Measurements from ENCODE around the gene LAGE3.

The LAGE3 gene

GRCh38 chrX:154486396-154487207 lies 7.5 kb upstream of the LAGE3 start, which contains the start of gene UBL4A:
Gene UBL4A (minus strand): TSS chrX:154486615. CDS start chrX:154486584, 31 bp downstream.
- Histone ChIP-seq H3K27ac (ENCODE audit: extremely low read depth, low read depth, low read length) (peak within 1 kb of the TSS; percentile 94; the same call in 1 of the 2 replicates), H3K9me3 (ENCODE audit: control insufficient read depth, insufficient read depth, low read depth, low read length) (no peaks in the 10 kb centered on the region; the same call in 1 of the 2 replicates), H3K36me3 (ENCODE audit: control insufficient read depth in 2 of 2, insufficient read depth in 1 of 2, low read length in 2 of 2) (peaks cover 0 to 38% of the 10 kb centered on the region in 2 experiments; a peak in 1 of 3 replicates), H3K4me1 (ENCODE audit: control insufficient read depth, insufficient read depth, low read length) (no peaks in the 10 kb centered on the region; the same call in 1 of the 2 replicates), H3K4me3 (ENCODE audit: low read depth, low read length) (peak within 1 kb of the TSS; percentile 55)
- ChIA-PET CTCF (interaction anchor here (0.6 to 2.1 kb wide), 6 partner anchors 9 to 732 kb away, joined by 3 to 6 read pairs (median 4); no protein-coding TSS in a partner anchor), POLR2A (interaction anchor here (0.7 to 3.1 kb wide), 12 partner anchors 8 to 116 kb away, joined by 3 to 10 read pairs (median 4); partner anchors contain the start of genes FAM3A, LAGE3, PLXNA3 and RPL10)
- TF ChIP-seq, protein P1, sequence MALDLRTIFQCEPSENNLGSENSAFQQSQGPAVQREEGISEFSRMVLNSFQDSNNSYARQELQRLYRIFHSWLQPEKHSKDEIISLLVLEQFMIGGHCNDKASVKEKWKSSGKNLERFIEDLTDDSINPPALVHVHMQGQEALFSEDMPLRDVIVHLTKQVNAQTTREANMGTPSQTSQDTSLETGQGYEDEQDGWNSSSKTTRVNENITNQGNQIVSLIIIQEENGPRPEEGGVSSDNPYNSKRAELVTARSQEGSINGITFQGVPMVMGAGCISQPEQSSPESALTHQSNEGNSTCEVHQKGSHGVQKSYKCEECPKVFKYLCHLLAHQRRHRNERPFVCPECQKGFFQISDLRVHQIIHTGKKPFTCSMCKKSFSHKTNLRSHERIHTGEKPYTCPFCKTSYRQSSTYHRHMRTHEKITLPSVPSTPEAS (tag by site-specific recombination; IDR thresholded peaks at IDR 0.05), result no peak
- peak; percentile 99 for TF ChIP-seq ZFHX2 (tag by site-specific recombination; conservative IDR thresholded peaks at IDR 0.05)
- TF ChIP-seq ZNF600 (tag by site-specific recombination; IDR thresholded peaks at IDR 0.05), result peak; percentile 40; the same call in 1 of the 2 replicates
- TF ChIP-seq BCL11B (tag by site-specific recombination; IDR thresholded peaks at IDR 0.05; ENCODE audit: low read depth), result peak; percentile 31; the same call in 1 of the 2 replicates
- 0 out of 2 replicates have a peak, but pooled peaks have one; percentile 9 for TF ChIP-seq ZBTB8A (tag by site-specific recombination; IDR thresholded peaks at IDR 0.05)
- TF ChIP-seq ZBTB20 (tag by site-specific recombination; IDR thresholded peaks at IDR 0.05), result peak; percentile 24; the same call in 1 of the 2 replicates
- peak; percentile 79 for TF ChIP-seq SP3 (tag by site-specific recombination; IDR thresholded peaks at IDR 0.05)
- TF ChIP-seq KLF17 (tag by site-specific recombination; IDR thresholded peaks at IDR 0.05), result peak; percentile 83
- peak; percentile 60; the same call in 1 of the 2 replicates for TF ChIP-seq KLF16 (tag by site-specific recombination; IDR thresholded peaks at IDR 0.05)
- no peak for TF ChIP-seq ZNF707 (tag by site-specific recombination; IDR thresholded peaks at IDR 0.05)
- peak; percentile 36; the same call in 1 of the 2 replicates for TF ChIP-seq ZNF76 (tag by site-specific recombination; IDR thresholded peaks at IDR 0.05; ENCODE audit: borderline replicate concordance, low read depth)
- 0 out of 2 replicates have a peak, but pooled peaks have one; percentile 29 for TF ChIP-seq ZFP69B (tag by site-specific recombination; IDR thresholded peaks at IDR 0.05)
- TF ChIP-seq ZSCAN23 (tag by site-specific recombination; IDR thresholded peaks at IDR 0.05), result no peak
- peak; percentile 91 for TF ChIP-seq ZNF398 (tag by site-specific recombination; IDR thresholded peaks at IDR 0.05)
- TF ChIP-seq ZIC2 (tag by site-specific recombination; IDR thresholded peaks at IDR 0.05), result peak; percentile 71
- TF ChIP-seq ZEB2 (tag by site-specific recombination; IDR thresholded peaks at IDR 0.05), result peak; percentile 68
- peak; percentile 68 for TF ChIP-seq ZNF335 (tag by site-specific recombination; conservative IDR thresholded peaks at IDR 0.05)
- peak; percentile 84 for TF ChIP-seq KLF8 (tag by site-specific recombination; IDR thresholded peaks at IDR 0.05)
- no peak for TF ChIP-seq ZSCAN30 (tag by site-specific recombination; IDR thresholded peaks at IDR 0.05)
- TF ChIP-seq WT1 (tag by site-specific recombination; IDR thresholded peaks at IDR 0.05), result peak; percentile 67; the same call in 1 of the 2 replicates
- peak; percentile 96 for TF ChIP-seq GLIS1 (tag by site-specific recombination; IDR thresholded peaks at IDR 0.05)
- peak; percentile 78 for TF ChIP-seq SP2 (tag by site-specific recombination; IDR thresholded peaks at IDR 0.05)
- TF ChIP-seq ZNF423 (tag by site-specific recombination; IDR thresholded peaks at IDR 0.05), result peak; percentile 45; the same call in 1 of the 2 replicates
- TF ChIP-seq ZBTB7A (tag by site-specific recombination; IDR thresholded peaks at IDR 0.05; ENCODE audit: low read depth), result 0 out of 2 replicates have a peak, but pooled peaks have one; percentile 20
- no peak for TF ChIP-seq HOXD13 (CRISPR knock-in tag; IDR thresholded peaks at IDR 0.05; ENCODE audit: borderline replicate concordance)
- TF ChIP-seq PRDM10 (tag by site-specific recombination; IDR thresholded peaks at IDR 0.05), result peak; percentile 96

Measured in HEK293 (cell line).